BJ (cell line): ENCODE results near the gene IGFBPL1. TPM values are rescaled to one million over a fixed set of nuclear protein-coding genes. Genes with fewer than 3 reads are reported as not detected.

Experiments
- CTCF ChIA-PET: fragments of 350-600 bp; formaldehyde crosslinking; extraction: SDS; loops from one replicate; lab custom pipeline; 2021; ENCODE audit warnings: antibody characterized with exemption, inconsistent platforms; lab: Yijun Ruan, JAX
- POLR2A ChIA-PET: fragments of 300-600 bp; sonication (Branson Sonifier 250); formaldehyde crosslinking; extraction: SDS; loops from one replicate; lab custom pipeline; 2021; ENCODE audit warnings: antibody characterized with exemption; lab: Charles Lee
- DNase-seq: peaks from one replicate; pipeline ENCODE4 v3.0.0-alpha.2; 2011; ENCODE audit warnings: low read depth
- H3K27me3 ChIP-seq: 2 replicates; pipeline ENCODE4 v1.6.0; 2011; ENCODE audit warnings: low read length; ENCODE audit not compliant: control insufficient read depth, insufficient read depth
- H3K36me3 ChIP-seq: 2 replicates; pipeline ENCODE4 v1.5.1; 2011; ENCODE audit warnings: low read length; ENCODE audit not compliant: control insufficient read depth, insufficient read depth
- H3K4me3 ChIP-seq: 2 replicates; pipeline ENCODE4 v1.5.1; 2011; ENCODE audit warnings: low read depth, mild to moderate bottlenecking, control low read depth, low read length
- polyA plus RNA-seq: library from polyadenylated mRNA; depleted of rRNA; stranded (reverse); fragments of >200 nt; gene quantifications from 2 replicates; pipeline ENCODE4 v1.2.3, GENCODE V29; 2011
- TF ChIP-seq, protein P1 (sequence below): IDR thresholded peaks from 2 replicates; pipeline ENCODE4 v1.5.1; 2011; ENCODE audit warnings: low read depth, mild to moderate bottlenecking, control low read depth, inconsistent platforms, low read length, moderate library complexity; ENCODE audit not compliant: insufficient read depth

IGFBPL1 gene
- polyA plus RNA-seq, 1 experiment = 0.37 TPM

DNA sequence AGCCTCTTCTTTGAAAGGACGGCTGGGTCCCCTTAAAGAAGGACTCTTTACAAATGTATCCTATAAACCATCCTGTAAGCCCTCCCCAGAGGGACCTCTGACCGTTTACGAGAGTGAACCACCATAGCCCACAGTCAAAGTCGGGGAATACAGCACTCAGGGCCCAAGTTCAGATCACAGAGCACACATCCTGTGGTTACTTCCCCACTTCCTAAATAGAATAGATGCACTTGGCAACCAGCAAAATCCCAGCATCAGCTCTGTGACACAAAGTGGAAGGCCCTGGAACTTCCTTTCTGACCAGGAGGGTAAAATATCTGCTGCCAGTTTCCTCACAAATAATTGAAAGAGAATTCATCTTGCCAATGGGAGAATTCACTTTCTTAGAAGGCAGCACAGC lies 6.9 kb upstream of the IGFBPL1 start:
- no peaks in the 10 kb centered on the region; the same call in 1 of the 2 replicates for H3K27me3 ChIP-seq
- TF ChIP-seq, protein P1, sequence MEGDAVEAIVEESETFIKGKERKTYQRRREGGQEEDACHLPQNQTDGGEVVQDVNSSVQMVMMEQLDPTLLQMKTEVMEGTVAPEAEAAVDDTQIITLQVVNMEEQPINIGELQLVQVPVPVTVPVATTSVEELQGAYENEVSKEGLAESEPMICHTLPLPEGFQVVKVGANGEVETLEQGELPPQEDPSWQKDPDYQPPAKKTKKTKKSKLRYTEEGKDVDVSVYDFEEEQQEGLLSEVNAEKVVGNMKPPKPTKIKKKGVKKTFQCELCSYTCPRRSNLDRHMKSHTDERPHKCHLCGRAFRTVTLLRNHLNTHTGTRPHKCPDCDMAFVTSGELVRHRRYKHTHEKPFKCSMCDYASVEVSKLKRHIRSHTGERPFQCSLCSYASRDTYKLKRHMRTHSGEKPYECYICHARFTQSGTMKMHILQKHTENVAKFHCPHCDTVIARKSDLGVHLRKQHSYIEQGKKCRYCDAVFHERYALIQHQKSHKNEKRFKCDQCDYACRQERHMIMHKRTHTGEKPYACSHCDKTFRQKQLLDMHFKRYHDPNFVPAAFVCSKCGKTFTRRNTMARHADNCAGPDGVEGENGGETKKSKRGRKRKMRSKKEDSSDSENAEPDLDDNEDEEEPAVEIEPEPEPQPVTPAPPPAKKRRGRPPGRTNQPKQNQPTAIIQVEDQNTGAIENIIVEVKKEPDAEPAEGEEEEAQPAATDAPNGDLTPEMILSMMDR = no peak
- no peak for DNase-seq
- POLR2A ChIA-PET = no interaction called here
- CTCF ChIA-PET = interaction anchor here (1.4 to 5.2 kb wide), 4 partner anchors 9 to 18 kb away, joined by 4 to 36 read pairs (median 20); partner anchors contain the start of gene IGFBPL1
- no peak overlapping the region for H3K4me3 ChIP-seq
- no peaks in the 10 kb centered on the region for H3K36me3 ChIP-seq

DNA sequence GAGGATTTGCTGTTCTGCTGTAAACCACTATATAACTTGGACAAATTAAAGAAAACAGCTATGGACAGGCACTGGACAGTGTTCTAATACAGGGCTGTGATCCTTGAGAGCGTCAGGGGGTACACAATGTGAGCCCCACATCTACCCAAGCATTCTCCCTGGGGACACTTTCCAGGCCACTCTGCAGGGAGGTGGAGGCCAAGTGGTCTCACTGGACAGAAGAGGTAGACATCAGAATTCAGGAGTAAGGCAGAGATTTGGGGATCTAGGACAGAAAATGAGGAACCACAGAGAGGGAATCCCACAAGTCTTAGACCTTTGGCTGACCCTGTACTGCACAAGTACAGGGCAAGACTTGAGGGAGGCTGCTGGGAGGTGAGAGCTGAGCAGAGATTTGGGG lies 3.8 kb upstream of the IGFBPL1 start:
- ChIA-PET POLR2A (no interaction called here), CTCF (interaction anchor here (0.7 to 3.3 kb wide), 3 partner anchors 11 to 1646 kb away, joined by 3 to 10 read pairs (median 3); no protein-coding TSS in a partner anchor)
- Histone ChIP-seq H3K27me3 (peaks cover 7% of the 10 kb centered on the region), H3K36me3 (no peaks in the 10 kb centered on the region), H3K4me3 (no peak overlapping the region)
- no peak for DNase-seq
- TF ChIP-seq, protein P1 = no peak

DNA sequence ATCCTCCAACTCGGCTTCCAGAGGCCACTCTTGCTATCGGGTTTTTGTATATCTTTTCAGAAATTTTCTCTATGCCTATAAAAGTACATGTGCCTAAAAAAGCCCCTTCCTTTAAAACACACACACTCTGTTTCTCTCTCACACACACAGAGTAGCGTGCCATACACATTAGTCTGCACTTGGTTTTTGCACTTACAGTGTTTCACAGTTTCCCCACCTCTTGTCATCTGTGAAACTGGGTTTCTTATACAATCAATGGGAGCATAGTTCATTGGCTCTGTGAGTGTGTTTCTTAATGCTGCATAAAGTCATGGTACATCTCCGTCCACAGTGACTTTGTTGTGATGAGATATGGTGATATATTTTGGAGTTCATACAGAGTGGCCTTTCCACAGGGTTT lies 664 bp upstream of the IGFBPL1 start:
- H3K4me3 ChIP-seq = no peak overlapping the region
- H3K36me3 ChIP-seq = no peaks in the 10 kb centered on the region
- DNase-seq = no peak
- peaks cover 11% of the 10 kb centered on the region for H3K27me3 ChIP-seq
- POLR2A ChIA-PET = no interaction called here
- CTCF ChIA-PET = interaction anchor here (5.8 kb wide), 1 partner anchor 8 kb away, joined by 31 read pairs; no protein-coding TSS in a partner anchor
- TF ChIP-seq, protein P1 = no peak

DNA sequence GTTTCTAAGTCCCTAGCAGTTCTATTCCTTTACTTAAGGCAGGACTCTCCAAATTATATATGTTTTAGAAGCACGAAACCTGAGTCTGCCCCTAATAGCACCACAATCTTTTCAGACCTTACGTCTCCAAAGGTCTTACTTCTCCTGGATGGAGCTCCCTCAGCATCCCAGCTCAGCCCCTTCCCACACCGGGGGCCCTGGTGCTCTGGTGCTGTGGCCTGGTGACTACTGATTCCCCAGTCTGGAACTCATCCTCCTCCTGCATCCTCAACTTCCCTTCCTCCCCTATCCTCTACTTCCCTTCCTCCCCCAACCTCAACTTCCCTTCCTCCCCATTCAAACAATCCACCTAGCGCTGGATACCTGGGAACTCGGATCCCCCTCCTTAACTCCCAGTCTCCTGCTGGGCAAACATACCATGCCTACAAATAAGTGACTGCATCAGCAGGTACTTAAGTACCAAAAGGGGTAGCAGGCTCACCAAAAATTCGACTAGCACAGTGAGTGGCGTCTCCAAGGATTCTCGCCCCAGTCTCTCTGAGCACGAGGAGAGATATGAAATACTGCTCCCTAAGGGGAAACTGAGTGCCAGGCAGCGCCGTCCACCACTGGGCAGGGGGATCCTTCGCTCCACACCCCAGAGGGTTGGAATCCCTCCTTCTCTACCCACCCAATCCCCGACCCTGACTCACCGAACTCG lies 831 bp downstream of the IGFBPL1 start:
- POLR2A ChIA-PET = no interaction called here
- peak overlapping the region; percentile 35 for H3K4me3 ChIP-seq

More for the DNA sequence above, 831 bp downstream of the IGFBPL1 start:
- Histone ChIP-seq H3K27me3 (peaks cover 13% of the 10 kb centered on the region), H3K36me3 (no peaks in the 10 kb centered on the region)
- TF ChIP-seq, protein P1 = no peak
- CTCF ChIA-PET = interaction anchor here (1.1 to 5.8 kb wide), 3 partner anchors 9 to 60 kb away, joined by 4 to 31 read pairs (median 4); no protein-coding TSS in a partner anchor
- no peak for DNase-seq
